Neural crest cell (in vitro differentiated cells): ENCODE data around the gene ARL6IP5. TPM values are rescaled to one million over a fixed set of nuclear protein-coding genes. Genes with fewer than 3 reads are reported as not detected.

Experiments
- DNase-seq: peaks from one replicate; pipeline ENCODE4 v3.0.0; 2021; ENCODE audit warnings: low read depth, mixed read lengths, low spot score
- H3K27ac Mint-ChIP-seq: one replicate; pipeline ENCODE4 v1.8.0; 2021; ENCODE audit warnings: mild to moderate bottlenecking, mixed read lengths; ENCODE audit not compliant: unreplicated experiment
- H3K27me3 Mint-ChIP-seq: 2 replicates; pipeline ENCODE4 v1.8.0; 2021; ENCODE audit warnings: low read depth, mild to moderate bottlenecking, mixed read lengths
- H3K36me3 Mint-ChIP-seq: 2 replicates; pipeline ENCODE4 v1.8.0; 2021; ENCODE audit warnings: low read depth, mild to moderate bottlenecking, mixed read lengths
- H3K4me1 Mint-ChIP-seq: 2 replicates; pipeline ENCODE4 v1.8.0; 2021; ENCODE audit warnings: mixed read lengths
- H3K4me3 Mint-ChIP-seq: one replicate; pipeline ENCODE4 v1.8.0; 2021; ENCODE audit warnings: mild to moderate bottlenecking, mixed read lengths
- H3K9me3 Mint-ChIP-seq: 2 replicates; pipeline ENCODE4 v1.8.0; 2021; ENCODE audit warnings: mixed read lengths
- total RNA-seq: library from RNA; stranded (reverse); gene quantifications from 2 replicates; pipeline ENCODE4 v1.2.1, GENCODE V29; 2021
- TF ChIP-seq, protein P1 (sequence below): fragments of 200-600 bp; sonication (generic); conservative IDR thresholded peaks from 2 replicates; pipeline ENCODE4 v1.5.0; 2021; ENCODE audit warnings: antibody characterized with exemption, mild to moderate bottlenecking

Gene ARL6IP5
- total RNA-seq, 1 donor from 2014 or later: 59.9 TPM

GRCh38 chr3:69095636-69096035 is 10.9 kb downstream of the ARL6IP5 start:
- Mint-ChIP-seq H3K4me3 (no peak overlapping the region), H3K27ac (no peak overlapping the region), H3K9me3 (no peaks in the 10 kb centered on the region), H3K36me3 (peaks cover 11% of the 10 kb centered on the region), H3K27me3 (no peaks in the 10 kb centered on the region), H3K4me1 (peaks cover 52% of the 10 kb centered on the region)
- TF ChIP-seq, protein P1, sequence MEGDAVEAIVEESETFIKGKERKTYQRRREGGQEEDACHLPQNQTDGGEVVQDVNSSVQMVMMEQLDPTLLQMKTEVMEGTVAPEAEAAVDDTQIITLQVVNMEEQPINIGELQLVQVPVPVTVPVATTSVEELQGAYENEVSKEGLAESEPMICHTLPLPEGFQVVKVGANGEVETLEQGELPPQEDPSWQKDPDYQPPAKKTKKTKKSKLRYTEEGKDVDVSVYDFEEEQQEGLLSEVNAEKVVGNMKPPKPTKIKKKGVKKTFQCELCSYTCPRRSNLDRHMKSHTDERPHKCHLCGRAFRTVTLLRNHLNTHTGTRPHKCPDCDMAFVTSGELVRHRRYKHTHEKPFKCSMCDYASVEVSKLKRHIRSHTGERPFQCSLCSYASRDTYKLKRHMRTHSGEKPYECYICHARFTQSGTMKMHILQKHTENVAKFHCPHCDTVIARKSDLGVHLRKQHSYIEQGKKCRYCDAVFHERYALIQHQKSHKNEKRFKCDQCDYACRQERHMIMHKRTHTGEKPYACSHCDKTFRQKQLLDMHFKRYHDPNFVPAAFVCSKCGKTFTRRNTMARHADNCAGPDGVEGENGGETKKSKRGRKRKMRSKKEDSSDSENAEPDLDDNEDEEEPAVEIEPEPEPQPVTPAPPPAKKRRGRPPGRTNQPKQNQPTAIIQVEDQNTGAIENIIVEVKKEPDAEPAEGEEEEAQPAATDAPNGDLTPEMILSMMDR: no peak
- DNase-seq: no peak

GRCh38 chr3:69096299-69096698 is 11.6 kb downstream of the ARL6IP5 start:
- H3K9me3 Mint-ChIP-seq: no peaks in the 10 kb centered on the region
- no peak overlapping the region for H3K27ac Mint-ChIP-seq
- DNase-seq: no peak
- H3K4me1 Mint-ChIP-seq: peaks cover 49% of the 10 kb centered on the region
- H3K36me3 Mint-ChIP-seq: peaks cover 11% of the 10 kb centered on the region
- TF ChIP-seq, protein P1: no peak
- H3K27me3 Mint-ChIP-seq: no peaks in the 10 kb centered on the region
- no peak overlapping the region for H3K4me3 Mint-ChIP-seq

- Mint-ChIP-seq H3K36me3 (peaks cover 18% of the 10 kb centered on the region), H3K4me3 (no peak overlapping the region), H3K9me3 (no peaks in the 10 kb centered on the region), H3K4me1 (peaks cover 37% of the 10 kb centered on the region), H3K27ac (peak overlapping the region; percentile 68), H3K27me3 (no peaks in the 10 kb centered on the region)
- TF ChIP-seq, protein P1: no peak
- no peak for DNase-seq
Observed at GRCh38 chr3:69097407-69098086, 12.8 kb downstream of the ARL6IP5 start.

DNA sequence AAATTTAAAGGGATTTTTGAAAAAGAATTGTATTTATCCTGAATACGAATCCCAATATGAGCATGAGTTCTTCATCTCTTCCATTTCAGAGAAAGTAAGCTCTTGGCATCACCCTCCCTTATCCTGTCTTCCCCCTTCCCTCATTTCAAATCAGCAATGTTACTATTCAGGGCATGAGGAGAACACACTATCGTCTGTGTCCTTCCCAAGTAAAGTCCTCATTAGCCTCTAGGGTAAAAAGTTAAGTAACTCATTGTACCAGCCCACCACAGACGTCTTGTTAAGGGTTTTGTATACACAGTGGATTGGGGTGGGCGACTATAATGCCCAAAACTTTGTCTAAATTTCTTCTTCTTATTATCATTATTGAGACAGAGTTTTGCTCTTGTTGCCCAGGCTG is 14.8 kb downstream of the ARL6IP5 start:
- H3K36me3 Mint-ChIP-seq: peaks cover 18% of the 10 kb centered on the region
- no peak overlapping the region for H3K27ac Mint-ChIP-seq
- no peak overlapping the region for H3K4me3 Mint-ChIP-seq
- no peaks in the 10 kb centered on the region for H3K9me3 Mint-ChIP-seq
- TF ChIP-seq, protein P1: no peak
- DNase-seq: no peak
- no peaks in the 10 kb centered on the region for H3K27me3 Mint-ChIP-seq
- peaks cover 20% of the 10 kb centered on the region for H3K4me1 Mint-ChIP-seq

DNA sequence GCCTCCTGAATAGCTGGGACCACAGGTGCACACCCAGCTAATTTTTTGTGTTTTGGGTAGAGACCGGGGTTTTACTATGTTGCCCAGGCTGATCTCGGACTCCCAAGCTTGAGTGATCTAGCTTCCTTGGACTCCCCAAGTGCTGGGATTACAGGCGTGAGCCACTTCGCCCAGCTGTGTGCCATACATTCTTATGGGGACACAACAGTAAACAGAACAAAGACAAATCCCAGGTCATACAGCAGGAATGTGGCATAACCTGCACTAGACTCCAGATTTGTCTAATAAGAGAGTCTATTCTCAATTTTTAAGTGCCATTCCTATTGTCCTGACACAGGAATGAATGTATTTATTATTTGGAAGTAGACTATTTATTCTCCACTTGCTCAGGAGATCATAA is 17.6 kb downstream of the ARL6IP5 start:
- Mint-ChIP-seq H3K9me3 (no peaks in the 10 kb centered on the region), H3K36me3 (peaks cover 18% of the 10 kb centered on the region), H3K27ac (peak overlapping the region; percentile 67), H3K4me1 (peaks cover 16% of the 10 kb centered on the region), H3K4me3 (no peak overlapping the region), H3K27me3 (no peaks in the 10 kb centered on the region)
- no peak for DNase-seq
- TF ChIP-seq, protein P1: no peak
